Ovary (tissue), 3 donors: ENCODE results near the gene CFAP97D2.

Experiments
- CTCF ChIP-seq, 3 donors: fragments of 450-650 bp in 2 of 3; fragments of 200-600 bp in 1 of 3; IDR thresholded peaks; one replicate each; pipeline versions ENCODE4 v1.5.1 to v1.8.0; 2016 to 2022; ENCODE audit warnings: antibody characterized with exemption in 3 of 3, mild to moderate bottlenecking in 1 of 3
- POLR2A ChIP-seq: fragments of 450-650 bp; IDR thresholded peaks from one replicate; pipeline ENCODE4 v1.6.1; 2017; ENCODE audit warnings: antibody characterized with exemption, mild to moderate bottlenecking, moderate library complexity
- donor health status: DM: no; HTN: no; CAD: no.

- TF ChIP-seq CTCF (IDR thresholded peaks at IDR 0.05) (no peak), POLR2A (no peak)
Observed at GRCh38 chr13:114185182-114185971, 6.3 kb downstream of the CFAP97D2 start.
